Hepatocyte (in vitro differentiated cells): ENCODE results near the gene PDGFD.

Experiments used
- EZH2 ChIP-seq: fragments of 200-600 bp; sonication (generic); IDR thresholded peaks from 2 replicates; pipeline ENCODE4 v1.6.1; 2016; ENCODE audit warnings: antibody characterized with exemption, mild to moderate bottlenecking, borderline replicate concordance
- EZH2phosphoT487 ChIP-seq: fragments of 200-600 bp; sonication (generic); IDR thresholded peaks from one replicate; pipeline ENCODE4 v1.6.1; 2018; ENCODE audit warnings: antibody characterized with exemption, mild to moderate bottlenecking, low read depth, moderate library complexity; ENCODE audit not compliant: unreplicated experiment, severe bottlenecking
- TF ChIP-seq, protein P1 (sequence below): fragments of 200-600 bp; sonication (generic); IDR thresholded peaks from 2 replicates; pipeline ENCODE4 v1.5.1; 2016; ENCODE audit warnings: antibody characterized with exemption, mild to moderate bottlenecking; ENCODE audit not compliant: poor library complexity

GRCh38 chr11:103944251-103944940 lies 219.6 kb downstream of the PDGFD start:
- TF ChIP-seq, protein P1, sequence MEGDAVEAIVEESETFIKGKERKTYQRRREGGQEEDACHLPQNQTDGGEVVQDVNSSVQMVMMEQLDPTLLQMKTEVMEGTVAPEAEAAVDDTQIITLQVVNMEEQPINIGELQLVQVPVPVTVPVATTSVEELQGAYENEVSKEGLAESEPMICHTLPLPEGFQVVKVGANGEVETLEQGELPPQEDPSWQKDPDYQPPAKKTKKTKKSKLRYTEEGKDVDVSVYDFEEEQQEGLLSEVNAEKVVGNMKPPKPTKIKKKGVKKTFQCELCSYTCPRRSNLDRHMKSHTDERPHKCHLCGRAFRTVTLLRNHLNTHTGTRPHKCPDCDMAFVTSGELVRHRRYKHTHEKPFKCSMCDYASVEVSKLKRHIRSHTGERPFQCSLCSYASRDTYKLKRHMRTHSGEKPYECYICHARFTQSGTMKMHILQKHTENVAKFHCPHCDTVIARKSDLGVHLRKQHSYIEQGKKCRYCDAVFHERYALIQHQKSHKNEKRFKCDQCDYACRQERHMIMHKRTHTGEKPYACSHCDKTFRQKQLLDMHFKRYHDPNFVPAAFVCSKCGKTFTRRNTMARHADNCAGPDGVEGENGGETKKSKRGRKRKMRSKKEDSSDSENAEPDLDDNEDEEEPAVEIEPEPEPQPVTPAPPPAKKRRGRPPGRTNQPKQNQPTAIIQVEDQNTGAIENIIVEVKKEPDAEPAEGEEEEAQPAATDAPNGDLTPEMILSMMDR: no peak
- no peak for TF ChIP-seq EZH2
- TF ChIP-seq EZH2phosphoT487: no peak
